GM12878 (cell line): ENCODE data around the gene AFG1L. TPM values are rescaled to one million over a fixed set of nuclear protein-coding genes. Genes with fewer than 3 reads are reported as not detected.

ENCODE experiments used
- ATAC-seq: fragments of 200-7000 bp; cut with Tn5 transposase; 3 replicates; pipeline ENCODE4 v1.9.1; 2020; ENCODE audit warnings: mild to moderate bottlenecking, moderate library complexity
- BruUV-seq: library from RNA; stranded (reverse); fragments of 400-500 nt; replicated peaks from 2 replicates; lab custom pipeline; 2021; lab: Mats Ljungman, UMichigan
- CTCF ChIA-PET: fragments of 300-600 bp; sonication (Branson Sonifier 250); formaldehyde crosslinking; extraction: SDS; loops from one replicate; lab custom pipeline; 2021; ENCODE audit warnings: inconsistent platforms; lab: Yijun Ruan, JAX
- POLR2A ChIA-PET: fragments of 350-600 bp; formaldehyde crosslinking; extraction: SDS; loops from one replicate; lab custom pipeline; 2021; ENCODE audit warnings: inconsistent platforms; lab: Charles Lee
- RAD21 ChIA-PET: fragments of 300-600 bp; sonication (Branson Sonifier 250); formaldehyde crosslinking; loops from one replicate; lab custom pipeline; 2023; ENCODE audit warnings: antibody characterized with exemption; ENCODE audit not compliant: unreplicated experiment; lab: Charles Lee
- SMC1A ChIA-PET: fragments of 300-600 bp; sonication (Branson Sonifier 250); formaldehyde crosslinking; loops from one replicate; lab custom pipeline; 2023; ENCODE audit not compliant: unreplicated experiment, uncharacterized antibody; lab: Charles Lee
- DNase-seq: peaks from one replicate; pipeline ENCODE4 v3.0.0-alpha.2; 2011; ENCODE audit warnings: low read depth, low spot score
- FAIRE-seq: peaks from 3 replicates; lab custom pipeline; 2011; peaks lifted over from hg19 to GRCh38; lab: Jason Lieb, UNC
- H2AFZ ChIP-seq: 2 replicates; pipeline ENCODE4 v1.6.0; 2011; ENCODE audit warnings: low read depth, low read length, control low read depth; ENCODE audit not compliant: control insufficient read depth
- H3K27ac ChIP-seq: 2 replicates; pipeline ENCODE4 v1.5.1; 2011; ENCODE audit warnings: control low read depth; ENCODE audit not compliant: control insufficient read depth, insufficient read depth
- H3K27me3 ChIP-seq, 2 experiments: replicated peaks in 1 of 2; 2 replicates each; pipeline versions ENCODE4 v1.6.0 to v1.6.1; 2011; ENCODE audit warnings: low read length in 1 of 2; ENCODE audit not compliant: control insufficient read depth in 2 of 2, insufficient read depth in 2 of 2
- H3K36me3 ChIP-seq, 2 experiments: 2 replicates each; pipeline ENCODE4 v1.5.1; 2011; ENCODE audit warnings: low read length in 1 of 2; ENCODE audit not compliant: control insufficient read depth in 2 of 2, insufficient read depth in 2 of 2
- H3K4me1 ChIP-seq: 2 replicates; pipeline ENCODE4 v1.6.1; 2011; ENCODE audit warnings: mild to moderate bottlenecking, low read length, moderate library complexity, mixed read lengths; ENCODE audit not compliant: control insufficient read depth, insufficient read depth
- H3K4me2 ChIP-seq: 2 replicates; pipeline ENCODE4 v1.6.0; 2011; ENCODE audit warnings: control low read depth; ENCODE audit not compliant: control insufficient read depth, insufficient read depth
- H3K4me3 ChIP-seq: fragments of 200-600 bp; sonication (generic); 2 replicates; pipeline ENCODE4 v1.5.1; 2016
- H3K79me2 ChIP-seq: 2 replicates; pipeline ENCODE4 v1.6.0; 2011; ENCODE audit warnings: low read length; ENCODE audit not compliant: control insufficient read depth, insufficient read depth
- H3K9ac ChIP-seq: 2 replicates; pipeline ENCODE4 v1.8.0; 2011; ENCODE audit warnings: low read length, control low read depth, mixed read lengths; ENCODE audit not compliant: control insufficient read depth, insufficient read depth
- H3K9me3 ChIP-seq: replicated peaks from 3 replicates; pipeline ENCODE4 v1.5.1; 2011; ENCODE audit warnings: mild to moderate bottlenecking, low read length; ENCODE audit not compliant: control insufficient read depth, insufficient read depth
- H4K20me1 ChIP-seq: 2 replicates; pipeline ENCODE4 v1.6.0; 2011; ENCODE audit not compliant: control insufficient read depth, insufficient read depth
- BCL11A ChIP-seq: IDR thresholded peaks from 2 replicates; pipeline ENCODE4 v1.6.1; 2011; ENCODE audit warnings: low read depth, low read length
- FOXM1 ChIP-seq: IDR thresholded peaks from 2 replicates; pipeline ENCODE4 v1.6.1; 2012; ENCODE audit warnings: low read depth, mild to moderate bottlenecking, inconsistent platforms, low read length, moderate library complexity
- JUND ChIP-seq: IDR thresholded peaks from 2 replicates; pipeline ENCODE4 v1.6.1; 2012; ENCODE audit warnings: low read depth, mild to moderate bottlenecking, low read length, improper control_type of control experiment, moderate library complexity
- RCOR1 ChIP-seq: conservative IDR thresholded peaks from 2 replicates; pipeline ENCODE4 v1.6.1; 2012; ENCODE audit warnings: low read depth, low read length, improper control_type of control experiment
- SREBF1 ChIP-seq: IDR thresholded peaks from 2 replicates; pipeline ENCODE4 v1.6.1; 2012; ENCODE audit warnings: mild to moderate bottlenecking, low read length
- SREBF2 ChIP-seq: IDR thresholded peaks from 2 replicates; pipeline ENCODE4 v1.6.1; 2012; ENCODE audit warnings: mild to moderate bottlenecking, low read length
- ZNF217 ChIP-seq: fragments of 450-650 bp; IDR thresholded peaks from 2 replicates; pipeline ENCODE4 v1.6.1; 2017; ENCODE audit warnings: antibody characterized with exemption, mild to moderate bottlenecking
- ZNF274 ChIP-seq: IDR thresholded peaks from one replicate; pipeline ENCODE4 v1.8.0; 2011; ENCODE audit not compliant: insufficient read length, insufficient read depth
- WGBS: methylation state at CpG from one replicate; pipeline ENCODE4 v1.1.6; 2016; ENCODE audit warnings: low lambda C conversion rate; ENCODE audit not compliant: insufficient replicate concordance, insufficient coverage; ENCODE audit errors: missing lambda C conversion rate; 5-methylcytosine and 5-hydroxymethylcytosine counted together
- in situ Hi-C: fragments of 300-500 bp; cut with MboI; formaldehyde crosslinking; loops from 9 replicates; pipeline ENCODE4 v1.14.3; 2018; ENCODE audit warnings: mixed read lengths
- intact Hi-C: fragments of 100-400 bp; cut with micrococcal nuclease; formaldehyde crosslinking; loops from one replicate; pipeline ENCODE4 v1.14.2; 2022; ENCODE audit not compliant: unreplicated experiment
- polyA plus RNA-seq, 11 experiments: library from polyadenylated mRNA; depleted of rRNA in 4 of 11; unstranded in 6 of 11; stranded (reverse) in 5 of 11; fragments of >200 nt; fragmentation: Nextera tagmentation in 4 of 11; fragmentation: Illumina TruSeq in 1 of 11; extraction: Ambion mirVana in 4 of 11; extraction: Trizol in 1 of 11; gene quantifications; 1 replicate in 1 of 11; 2 replicates in 10 of 11; pipeline versions ENCODE4 v1.2.1 to v1.2.3, GENCODE V29; 2011 to 2016; ENCODE audit warnings: inconsistent platforms in 2 of 11, missing spikeins in 2 of 11, low read depth in 1 of 11
- total RNA-seq, 4 experiments: library from RNA; depleted of rRNA in 3 of 4; stranded (reverse); fragments of >200 nt in 3 of 4; fragmentation: Illumina TruSeq in 1 of 4; extraction: Trizol in 1 of 4; gene quantifications; 2 replicates each; pipeline versions ENCODE4 v1.2.1 to v1.2.3, GENCODE V29; 2013 to 2021
- TF ChIP-seq, protein P1 (sequence below): IDR thresholded peaks from 2 replicates; pipeline ENCODE4 v1.6.1; 2012; ENCODE audit warnings: improper control_type of control experiment, low read depth, low read length; ENCODE audit not compliant: insufficient replicate concordance
- TF ChIP-seq, protein P2 (sequence below): fragments of 450-650 bp; formaldehyde crosslinking; IDR thresholded peaks from 2 replicates; pipeline ENCODE4 v1.4.0; 2022; ENCODE audit warnings: mild to moderate bottlenecking, moderate library complexity
- TF ChIP-seq, protein P3 (sequence below): fragments of 450-650 bp; IDR thresholded peaks from 2 replicates; pipeline ENCODE4 v1.6.1; 2017; ENCODE audit warnings: mild to moderate bottlenecking

Gene AFG1L
- total and polyA plus RNA-seq, 10 of the 15 experiments (the other 5 are each of a cell fraction or from before 2014, with no cell fraction given) = 2.3 to 9.0 (median 4.3) TPM

DNA sequence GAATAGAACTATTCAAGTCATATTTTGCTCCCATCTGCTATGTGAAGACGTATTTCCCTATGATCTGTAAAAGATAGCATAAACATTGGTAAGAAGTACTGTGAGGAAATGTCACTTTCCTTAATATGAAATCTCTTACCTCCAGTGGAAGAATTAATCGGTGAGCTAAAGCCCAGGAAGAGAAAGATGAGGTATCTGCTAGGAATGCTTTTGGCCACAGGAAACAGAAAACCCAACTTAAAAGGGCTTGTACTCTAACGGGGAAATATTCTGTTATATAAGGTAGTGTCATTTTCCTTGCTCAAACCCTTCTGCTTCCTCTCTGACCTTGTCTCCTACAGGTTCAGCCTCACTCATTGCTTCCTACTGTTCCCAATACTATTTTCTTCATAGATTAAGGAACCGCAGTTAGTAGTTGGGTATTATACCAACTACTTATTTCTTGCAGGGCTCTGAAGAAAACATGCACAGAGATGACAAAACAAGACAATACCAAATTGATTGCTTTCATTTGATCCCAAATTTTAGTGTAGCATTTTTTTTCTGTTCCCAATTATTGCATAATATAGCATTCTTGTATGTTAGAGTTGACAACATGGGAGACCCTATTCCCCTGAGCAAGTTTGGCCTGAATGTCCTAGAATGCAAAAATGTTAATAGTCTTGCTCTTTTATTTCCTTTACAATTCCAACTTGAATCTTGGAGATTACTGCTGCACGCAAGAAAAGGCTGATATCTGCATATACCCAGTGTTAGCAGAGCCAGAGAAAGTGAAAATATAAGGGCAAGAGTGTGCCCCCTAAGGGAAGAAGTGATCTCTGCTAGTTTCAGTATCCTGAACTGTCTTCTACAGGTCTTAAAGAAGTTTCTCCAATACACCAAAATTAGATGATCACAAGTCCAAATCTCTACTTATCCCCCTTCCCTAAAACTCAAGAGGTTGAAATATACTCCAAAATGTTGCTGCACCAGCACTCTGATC lies 65.3 kb downstream of the AFG1L start (continued):
- TF ChIP-seq, protein P1, sequence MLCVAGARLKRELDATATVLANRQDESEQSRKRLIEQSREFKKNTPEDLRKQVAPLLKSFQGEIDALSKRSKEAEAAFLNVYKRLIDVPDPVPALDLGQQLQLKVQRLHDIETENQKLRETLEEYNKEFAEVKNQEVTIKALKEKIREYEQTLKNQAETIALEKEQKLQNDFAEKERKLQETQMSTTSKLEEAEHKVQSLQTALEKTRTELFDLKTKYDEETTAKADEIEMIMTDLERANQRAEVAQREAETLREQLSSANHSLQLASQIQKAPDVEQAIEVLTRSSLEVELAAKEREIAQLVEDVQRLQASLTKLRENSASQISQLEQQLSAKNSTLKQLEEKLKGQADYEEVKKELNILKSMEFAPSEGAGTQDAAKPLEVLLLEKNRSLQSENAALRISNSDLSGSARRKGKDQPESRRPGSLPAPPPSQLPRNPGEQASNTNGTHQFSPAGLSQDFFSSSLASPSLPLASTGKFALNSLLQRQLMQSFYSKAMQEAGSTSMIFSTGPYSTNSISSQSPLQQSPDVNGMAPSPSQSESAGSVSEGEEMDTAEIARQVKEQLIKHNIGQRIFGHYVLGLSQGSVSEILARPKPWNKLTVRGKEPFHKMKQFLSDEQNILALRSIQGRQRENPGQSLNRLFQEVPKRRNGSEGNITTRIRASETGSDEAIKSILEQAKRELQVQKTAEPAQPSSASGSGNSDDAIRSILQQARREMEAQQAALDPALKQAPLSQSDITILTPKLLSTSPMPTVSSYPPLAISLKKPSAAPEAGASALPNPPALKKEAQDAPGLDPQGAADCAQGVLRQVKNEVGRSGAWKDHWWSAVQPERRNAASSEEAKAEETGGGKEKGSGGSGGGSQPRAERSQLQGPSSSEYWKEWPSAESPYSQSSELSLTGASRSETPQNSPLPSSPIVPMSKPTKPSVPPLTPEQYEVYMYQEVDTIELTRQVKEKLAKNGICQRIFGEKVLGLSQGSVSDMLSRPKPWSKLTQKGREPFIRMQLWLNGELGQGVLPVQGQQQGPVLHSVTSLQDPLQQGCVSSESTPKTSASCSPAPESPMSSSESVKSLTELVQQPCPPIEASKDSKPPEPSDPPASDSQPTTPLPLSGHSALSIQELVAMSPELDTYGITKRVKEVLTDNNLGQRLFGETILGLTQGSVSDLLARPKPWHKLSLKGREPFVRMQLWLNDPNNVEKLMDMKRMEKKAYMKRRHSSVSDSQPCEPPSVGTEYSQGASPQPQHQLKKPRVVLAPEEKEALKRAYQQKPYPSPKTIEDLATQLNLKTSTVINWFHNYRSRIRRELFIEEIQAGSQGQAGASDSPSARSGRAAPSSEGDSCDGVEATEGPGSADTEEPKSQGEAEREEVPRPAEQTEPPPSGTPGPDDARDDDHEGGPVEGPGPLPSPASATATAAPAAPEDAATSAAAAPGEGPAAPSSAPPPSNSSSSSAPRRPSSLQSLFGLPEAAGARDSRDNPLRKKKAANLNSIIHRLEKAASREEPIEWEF = no peak

DNA sequence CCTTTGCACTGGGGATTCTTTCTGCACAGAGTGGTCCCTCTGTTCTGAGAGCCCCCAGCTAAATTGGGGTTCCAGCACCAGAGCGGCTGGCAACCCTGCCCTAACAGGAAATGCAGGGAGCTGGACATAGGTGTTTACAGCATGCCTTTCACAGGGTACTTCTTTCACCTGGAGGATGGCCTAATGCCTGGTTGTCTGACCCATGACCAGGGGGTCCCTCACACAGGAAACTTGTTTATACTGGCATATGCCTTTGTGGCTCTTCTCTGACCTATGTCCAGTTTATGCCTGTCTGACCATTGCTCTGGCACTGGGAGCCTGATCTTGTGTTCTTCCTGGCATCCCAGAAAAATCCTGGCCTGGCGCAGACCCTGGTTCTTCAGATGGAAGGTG lies 66.1 kb downstream of the AFG1L start:
- intact Hi-C loops = no loop called here
- FAIRE-seq = no peak
- Histone ChIP-seq H3K9me3 (no peaks in the 10 kb centered on the region), H3K79me2 (no peaks in the 10 kb centered on the region), H3K4me3 (no peak overlapping the region), H3K9ac (no peak overlapping the region), H3K36me3 (no peaks in the 10 kb centered on the region), H2AFZ (no peak overlapping the region), H3K27me3 (no peaks in the 10 kb centered on the region), H3K4me1 (no peaks in the 10 kb centered on the region), H3K27ac (no peak overlapping the region), H3K4me2 (no peak overlapping the region), H4K20me1 (no peaks in the 10 kb centered on the region)
- WGBS = 100% methylated on average over 2 of the region's 2 CpGs
- BruUV-seq = no TSS peak
- ChIA-PET POLR2A (no interaction called here), RAD21 (no interaction called here), SMC1A (interaction anchor here (1.4 kb wide), 1 partner anchor 109 kb away, joined by 4 read pairs; no protein-coding TSS in a partner anchor), CTCF (interaction anchor here (1.0 to 1.2 kb wide), 5 partner anchors 101 to 132 kb away, joined by 3 read pairs; no protein-coding TSS in a partner anchor)
- in situ Hi-C loops = no loop called here
- no peak for ATAC-seq
- DNase-seq = no peak
- TF ChIP-seq, protein P2, sequence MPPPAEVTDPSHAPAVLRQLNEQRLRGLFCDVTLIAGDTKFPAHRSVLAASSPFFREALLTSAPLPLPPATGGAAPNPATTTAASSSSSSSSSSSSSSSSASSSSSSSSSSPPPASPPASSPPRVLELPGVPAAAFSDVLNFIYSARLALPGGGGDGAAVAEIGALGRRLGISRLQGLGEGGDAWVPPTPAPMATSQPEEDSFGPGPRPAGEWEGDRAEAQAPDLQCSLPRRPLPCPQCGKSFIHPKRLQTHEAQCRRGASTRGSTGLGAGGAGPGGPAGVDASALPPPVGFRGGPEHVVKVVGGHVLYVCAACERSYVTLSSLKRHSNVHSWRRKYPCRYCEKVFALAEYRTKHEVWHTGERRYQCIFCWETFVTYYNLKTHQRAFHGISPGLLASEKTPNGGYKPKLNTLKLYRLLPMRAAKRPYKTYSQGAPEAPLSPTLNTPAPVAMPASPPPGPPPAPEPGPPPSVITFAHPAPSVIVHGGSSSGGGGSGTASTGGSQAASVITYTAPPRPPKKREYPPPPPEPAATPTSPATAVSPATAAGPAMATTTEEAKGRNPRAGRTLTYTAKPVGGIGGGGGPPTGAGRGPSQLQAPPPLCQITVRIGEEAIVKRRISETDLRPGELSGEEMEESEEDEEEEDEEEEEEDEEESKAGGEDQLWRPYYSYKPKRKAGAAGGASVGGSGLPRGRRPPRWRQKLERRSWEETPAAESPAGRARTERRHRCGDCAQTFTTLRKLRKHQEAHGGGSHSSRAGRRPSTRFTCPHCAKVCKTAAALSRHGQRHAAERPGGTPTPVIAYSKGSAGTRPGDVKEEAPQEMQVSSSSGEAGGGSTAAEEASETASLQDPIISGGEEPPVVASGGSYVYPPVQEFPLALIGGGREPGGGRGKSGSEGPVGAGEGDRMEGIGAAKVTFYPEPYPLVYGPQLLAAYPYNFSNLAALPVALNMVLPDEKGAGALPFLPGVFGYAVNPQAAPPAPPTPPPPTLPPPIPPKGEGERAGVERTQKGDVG (CRISPR knock-in tag) = no peak
- TF ChIP-seq JUND (no peak), ZNF217 (no peak), ZNF274 (no peak), FOXM1 (no peak), SREBF1 (no peak), RCOR1 (no peak), SREBF2 (no peak), BCL11A (no peak)
- TF ChIP-seq, protein P3, sequence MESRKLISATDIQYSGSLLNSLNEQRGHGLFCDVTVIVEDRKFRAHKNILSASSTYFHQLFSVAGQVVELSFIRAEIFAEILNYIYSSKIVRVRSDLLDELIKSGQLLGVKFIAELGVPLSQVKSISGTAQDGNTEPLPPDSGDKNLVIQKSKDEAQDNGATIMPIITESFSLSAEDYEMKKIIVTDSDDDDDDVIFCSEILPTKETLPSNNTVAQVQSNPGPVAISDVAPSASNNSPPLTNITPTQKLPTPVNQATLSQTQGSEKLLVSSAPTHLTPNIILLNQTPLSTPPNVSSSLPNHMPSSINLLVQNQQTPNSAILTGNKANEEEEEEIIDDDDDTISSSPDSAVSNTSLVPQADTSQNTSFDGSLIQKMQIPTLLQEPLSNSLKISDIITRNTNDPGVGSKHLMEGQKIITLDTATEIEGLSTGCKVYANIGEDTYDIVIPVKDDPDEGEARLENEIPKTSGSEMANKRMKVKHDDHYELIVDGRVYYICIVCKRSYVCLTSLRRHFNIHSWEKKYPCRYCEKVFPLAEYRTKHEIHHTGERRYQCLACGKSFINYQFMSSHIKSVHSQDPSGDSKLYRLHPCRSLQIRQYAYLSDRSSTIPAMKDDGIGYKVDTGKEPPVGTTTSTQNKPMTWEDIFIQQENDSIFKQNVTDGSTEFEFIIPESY = no peak
